ENCODE data around the gene KATNB1. TPM values are rescaled to one million over a fixed set of nuclear protein-coding genes. Genes with fewer than 3 reads are reported as not detected.

The KATNB1 gene
- polyA plus RNA-seq, 1 donor from 2014 or later = 57.9 TPM

GRCh38 chr16:57725554-57725953 lies 10.0 kb upstream of the KATNB1 start:
- Histone ChIP-seq H3K9ac (ENCODE audit: low read length) (no peak overlapping the region), H3K9me3 (ENCODE audit: low read length) (no peaks in the 10 kb centered on the region), H3K9me2 (ENCODE audit: insufficient read depth, low read length) (no peaks in the 10 kb centered on the region), H3K36me3 (ENCODE audit: insufficient read depth, low read length) (no peaks in the 10 kb centered on the region), H3K79me2 (replicated peaks; ENCODE audit: insufficient read depth, low read length) (no peaks in the 10 kb centered on the region), H4K20me1 (ENCODE audit: insufficient read depth) (no peaks in the 10 kb centered on the region), H3K4me3 (ENCODE audit: low read length) (no peak overlapping the region), H3K4me2 (ENCODE audit: low read length) (no peak overlapping the region), H2AFZ (ENCODE audit: low read depth, low read length) (no peak overlapping the region), H3K27me3 (ENCODE audit: insufficient read depth, low read depth, low read length) (no peaks in the 10 kb centered on the region), H3F3A (ENCODE audit: insufficient read depth, low read length, poor library complexity, severe bottlenecking) (no peaks in the 10 kb centered on the region), H3K27ac (ENCODE audit: low read length) (no peak overlapping the region)
- no peak for TF ChIP-seq RAD21 (conservative IDR thresholded peaks at IDR 0.05)
- no peak for TF ChIP-seq MXI1 (conservative IDR thresholded peaks at IDR 0.05; ENCODE audit: poor library complexity, severe bottlenecking)
- no peak for TF ChIP-seq EP300 (conservative IDR thresholded peaks at IDR 0.05; ENCODE audit: poor library complexity, severe bottlenecking)
- TF ChIP-seq POLR2AphosphoS5 (IDR thresholded peaks at IDR 0.05) = no peak
- TF ChIP-seq, protein P1, sequence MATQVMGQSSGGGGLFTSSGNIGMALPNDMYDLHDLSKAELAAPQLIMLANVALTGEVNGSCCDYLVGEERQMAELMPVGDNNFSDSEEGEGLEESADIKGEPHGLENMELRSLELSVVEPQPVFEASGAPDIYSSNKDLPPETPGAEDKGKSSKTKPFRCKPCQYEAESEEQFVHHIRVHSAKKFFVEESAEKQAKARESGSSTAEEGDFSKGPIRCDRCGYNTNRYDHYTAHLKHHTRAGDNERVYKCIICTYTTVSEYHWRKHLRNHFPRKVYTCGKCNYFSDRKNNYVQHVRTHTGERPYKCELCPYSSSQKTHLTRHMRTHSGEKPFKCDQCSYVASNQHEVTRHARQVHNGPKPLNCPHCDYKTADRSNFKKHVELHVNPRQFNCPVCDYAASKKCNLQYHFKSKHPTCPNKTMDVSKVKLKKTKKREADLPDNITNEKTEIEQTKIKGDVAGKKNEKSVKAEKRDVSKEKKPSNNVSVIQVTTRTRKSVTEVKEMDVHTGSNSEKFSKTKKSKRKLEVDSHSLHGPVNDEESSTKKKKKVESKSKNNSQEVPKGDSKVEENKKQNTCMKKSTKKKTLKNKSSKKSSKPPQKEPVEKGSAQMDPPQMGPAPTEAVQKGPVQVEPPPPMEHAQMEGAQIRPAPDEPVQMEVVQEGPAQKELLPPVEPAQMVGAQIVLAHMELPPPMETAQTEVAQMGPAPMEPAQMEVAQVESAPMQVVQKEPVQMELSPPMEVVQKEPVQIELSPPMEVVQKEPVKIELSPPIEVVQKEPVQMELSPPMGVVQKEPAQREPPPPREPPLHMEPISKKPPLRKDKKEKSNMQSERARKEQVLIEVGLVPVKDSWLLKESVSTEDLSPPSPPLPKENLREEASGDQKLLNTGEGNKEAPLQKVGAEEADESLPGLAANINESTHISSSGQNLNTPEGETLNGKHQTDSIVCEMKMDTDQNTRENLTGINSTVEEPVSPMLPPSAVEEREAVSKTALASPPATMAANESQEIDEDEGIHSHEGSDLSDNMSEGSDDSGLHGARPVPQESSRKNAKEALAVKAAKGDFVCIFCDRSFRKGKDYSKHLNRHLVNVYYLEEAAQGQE (IDR thresholded peaks at IDR 0.05; ENCODE audit: borderline replicate concordance) = no peak
- no peak for TF ChIP-seq CTCF (IDR thresholded peaks at IDR 0.05; ENCODE audit: poor library complexity, severe bottlenecking)
- no peak for TF ChIP-seq TAF1 (IDR thresholded peaks at IDR 0.05; ENCODE audit: low read depth)
- no peak for TF ChIP-seq SMC3 (conservative IDR thresholded peaks at IDR 0.05; ENCODE audit: poor library complexity)
- TF ChIP-seq EZH2 (IDR thresholded peaks at IDR 0.05; ENCODE audit: borderline replicate concordance, insufficient read depth, low read length, poor library complexity, severe bottlenecking) = no peak

GRCh38 chr16:57725976-57726375 lies 9.6 kb upstream of the KATNB1 start:
- H3K27me3 ChIP-seq (ENCODE audit: insufficient read depth, low read depth, low read length) = no peaks in the 10 kb centered on the region
- H3K9me2 ChIP-seq (ENCODE audit: insufficient read depth, low read length) = no peaks in the 10 kb centered on the region
- no peaks in the 10 kb centered on the region for H3K79me2 ChIP-seq (replicated peaks; ENCODE audit: insufficient read depth, low read length)
- no peak overlapping the region for H3K9ac ChIP-seq (ENCODE audit: low read length)
- H4K20me1 ChIP-seq (ENCODE audit: insufficient read depth) = no peaks in the 10 kb centered on the region
- no peaks in the 10 kb centered on the region for H3K36me3 ChIP-seq (ENCODE audit: insufficient read depth, low read length)
- TF ChIP-seq, protein P1 (IDR thresholded peaks at IDR 0.05; ENCODE audit: borderline replicate concordance) = no peak
- TF ChIP-seq SMC3 (conservative IDR thresholded peaks at IDR 0.05; ENCODE audit: poor library complexity) = no peak
- no peak overlapping the region for H3K27ac ChIP-seq (ENCODE audit: low read length)
- H3K4me2 ChIP-seq (ENCODE audit: low read length) = no peak overlapping the region
- no peak overlapping the region for H3K4me3 ChIP-seq (ENCODE audit: low read length)
- H3K9me3 ChIP-seq (ENCODE audit: low read length) = no peaks in the 10 kb centered on the region
- no peak overlapping the region for H2AFZ ChIP-seq (ENCODE audit: low read depth, low read length)
- no peaks in the 10 kb centered on the region for H3F3A ChIP-seq (ENCODE audit: insufficient read depth, low read length, poor library complexity, severe bottlenecking)

All from neural cell (in vitro differentiated cells).